AG08395 (cell line): ENCODE data around the gene NLRP4.

ENCODE experiments used
- DNase-seq: peaks from one replicate; pipeline ENCODE4 v3.0.0; 2012; ENCODE audit warnings: mixed read lengths, low spot score

The NLRP4 gene, protein sequence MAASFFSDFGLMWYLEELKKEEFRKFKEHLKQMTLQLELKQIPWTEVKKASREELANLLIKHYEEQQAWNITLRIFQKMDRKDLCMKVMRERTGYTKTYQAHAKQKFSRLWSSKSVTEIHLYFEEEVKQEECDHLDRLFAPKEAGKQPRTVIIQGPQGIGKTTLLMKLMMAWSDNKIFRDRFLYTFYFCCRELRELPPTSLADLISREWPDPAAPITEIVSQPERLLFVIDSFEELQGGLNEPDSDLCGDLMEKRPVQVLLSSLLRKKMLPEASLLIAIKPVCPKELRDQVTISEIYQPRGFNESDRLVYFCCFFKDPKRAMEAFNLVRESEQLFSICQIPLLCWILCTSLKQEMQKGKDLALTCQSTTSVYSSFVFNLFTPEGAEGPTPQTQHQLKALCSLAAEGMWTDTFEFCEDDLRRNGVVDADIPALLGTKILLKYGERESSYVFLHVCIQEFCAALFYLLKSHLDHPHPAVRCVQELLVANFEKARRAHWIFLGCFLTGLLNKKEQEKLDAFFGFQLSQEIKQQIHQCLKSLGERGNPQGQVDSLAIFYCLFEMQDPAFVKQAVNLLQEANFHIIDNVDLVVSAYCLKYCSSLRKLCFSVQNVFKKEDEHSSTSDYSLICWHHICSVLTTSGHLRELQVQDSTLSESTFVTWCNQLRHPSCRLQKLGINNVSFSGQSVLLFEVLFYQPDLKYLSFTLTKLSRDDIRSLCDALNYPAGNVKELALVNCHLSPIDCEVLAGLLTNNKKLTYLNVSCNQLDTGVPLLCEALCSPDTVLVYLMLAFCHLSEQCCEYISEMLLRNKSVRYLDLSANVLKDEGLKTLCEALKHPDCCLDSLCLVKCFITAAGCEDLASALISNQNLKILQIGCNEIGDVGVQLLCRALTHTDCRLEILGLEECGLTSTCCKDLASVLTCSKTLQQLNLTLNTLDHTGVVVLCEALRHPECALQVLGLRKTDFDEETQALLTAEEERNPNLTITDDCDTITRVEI

GRCh38 chr19:55836340-55836739 is at the start of gene NLRP4:
NLRP4 (plus strand) TSS chr19:55836540; CDS start chr19:55852081, 15,541 bp downstream.
- no peak for DNase-seq

DNA sequence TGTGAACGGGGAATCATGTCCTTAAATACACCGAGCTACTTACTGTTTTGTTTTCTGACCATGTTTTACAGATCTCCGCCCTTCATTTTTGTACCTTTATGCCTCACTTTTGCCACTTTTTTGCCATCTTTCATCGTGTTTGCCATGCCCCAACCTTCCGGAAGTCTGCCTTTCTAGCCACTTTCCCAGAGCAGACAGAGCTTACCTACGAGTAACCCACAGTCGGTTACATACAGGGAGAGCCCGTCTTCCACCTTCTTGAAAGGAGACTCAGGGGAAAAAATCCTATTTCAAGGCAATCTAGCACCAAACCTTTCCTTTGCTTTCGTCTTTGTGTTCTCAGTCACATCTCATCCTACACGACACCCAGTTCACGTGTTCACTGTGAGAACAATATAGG is 41.3 kb upstream of the NLRP4 start:
- no peak for DNase-seq

DNA sequence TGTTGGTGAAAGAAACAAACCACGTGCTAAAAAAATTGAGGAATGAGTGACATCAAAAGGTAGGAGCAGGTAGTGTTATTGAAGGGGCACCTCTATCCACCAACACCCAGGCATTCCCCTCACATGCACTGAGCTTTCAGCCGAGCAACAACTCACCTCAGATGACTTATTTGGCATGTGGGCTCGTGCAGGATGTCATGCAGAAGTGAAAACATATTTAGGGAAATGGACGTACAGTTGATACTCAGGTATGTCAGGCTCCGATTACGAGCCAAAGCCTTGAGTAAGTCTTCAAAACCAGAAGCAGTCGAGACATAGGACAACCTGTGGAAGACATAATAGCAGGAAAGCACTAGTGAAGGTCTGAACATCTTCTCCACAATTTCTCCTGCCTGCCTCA is 34.9 kb upstream of the NLRP4 start:
- no peak for DNase-seq

DNA sequence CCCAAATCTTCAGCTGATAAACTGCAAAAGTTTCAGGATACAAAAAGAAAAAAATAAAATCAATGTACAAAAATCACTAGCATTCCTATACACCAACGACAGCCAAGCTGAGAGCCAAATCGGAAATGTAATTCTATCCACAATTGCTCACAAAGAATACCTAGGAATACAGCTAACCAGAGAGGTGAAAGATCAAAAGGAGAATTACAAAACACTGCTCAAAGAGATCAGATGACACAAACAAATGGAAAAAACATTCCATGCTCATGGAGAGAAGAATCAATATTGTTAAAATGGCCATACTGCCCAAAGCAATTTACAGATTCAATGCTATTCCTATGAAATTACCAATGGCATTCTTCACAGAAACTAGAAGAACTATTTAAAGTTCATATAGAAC is 34.1 kb upstream of the NLRP4 start:
- DNase-seq: no peak

DNA sequence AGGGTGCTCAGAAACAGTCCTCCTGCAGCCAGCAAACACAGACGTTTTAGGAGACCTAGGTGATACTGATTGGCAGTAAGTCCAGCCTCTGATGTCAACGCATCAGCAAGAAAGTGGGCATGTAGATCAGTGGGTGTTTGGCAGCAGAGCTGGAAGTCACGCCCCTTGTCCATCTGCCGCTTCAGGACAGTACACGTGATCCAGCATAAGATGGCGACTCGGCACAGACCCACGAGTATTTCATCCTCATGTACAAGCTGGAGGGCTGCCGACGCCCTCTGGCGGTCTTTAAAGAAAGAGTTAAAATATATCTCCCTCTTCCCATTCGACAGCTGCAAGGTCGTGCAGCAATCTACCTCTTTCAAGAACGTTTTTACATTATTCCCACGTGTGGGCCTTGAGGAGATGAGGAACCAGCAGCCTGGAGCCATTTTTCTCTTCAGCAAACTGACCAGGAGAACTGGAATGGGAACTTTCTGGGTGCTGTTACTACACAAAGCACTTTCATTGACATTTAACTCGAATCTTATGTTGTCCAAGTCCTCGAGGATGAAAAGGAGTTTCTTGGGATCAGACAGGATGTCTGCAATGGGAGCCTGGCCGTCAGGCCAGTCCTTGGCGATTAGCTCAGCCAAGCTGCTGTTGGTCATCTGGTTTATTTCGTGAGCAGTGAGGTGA is 26.8 kb upstream of the NLRP4 start:
- no peak for DNase-seq

DNA sequence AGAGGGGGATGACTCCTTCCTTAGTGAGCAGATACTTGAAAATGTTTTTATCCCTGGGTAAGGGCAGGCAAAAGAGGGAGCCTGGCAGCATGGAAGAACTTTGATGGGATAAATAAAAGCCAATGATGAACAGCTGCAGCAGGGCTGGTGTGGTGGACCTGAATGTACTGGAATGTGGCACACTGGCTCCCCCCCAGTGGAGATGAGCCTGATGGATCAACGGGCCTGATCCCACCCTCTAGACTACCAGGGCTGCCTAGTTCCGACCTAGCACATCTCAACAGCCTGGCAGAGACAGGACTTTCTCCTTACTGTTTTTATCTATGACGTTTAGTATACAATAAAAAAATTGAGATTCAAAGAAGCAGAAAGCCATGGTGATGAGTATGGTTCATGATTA is 25.0 kb upstream of the NLRP4 start:
- DNase-seq: no peak

DNA sequence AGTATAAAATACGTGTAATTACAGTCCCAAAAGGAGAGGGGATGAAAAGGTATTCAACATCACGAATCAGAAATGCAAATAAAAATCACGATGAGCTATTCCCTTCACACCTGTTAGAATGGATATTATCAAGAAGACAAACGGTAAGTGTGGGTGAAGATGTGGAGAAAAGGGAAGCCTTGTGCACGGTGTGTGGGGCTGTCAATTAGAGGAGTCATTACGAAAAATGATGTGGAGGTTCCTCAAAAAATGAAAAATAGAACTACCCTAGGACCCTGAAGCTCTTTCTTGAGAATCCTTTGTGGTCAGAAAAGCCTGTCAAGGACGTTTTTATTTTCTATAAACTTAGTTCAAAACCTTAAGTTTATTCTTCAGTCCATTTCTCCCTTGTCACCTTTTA is 23.9 kb upstream of the NLRP4 start:
- no peak for DNase-seq

GRCh38 chr19:55813906-55814305 is 22.4 kb upstream of the NLRP4 start:
- no peak for DNase-seq

DNA sequence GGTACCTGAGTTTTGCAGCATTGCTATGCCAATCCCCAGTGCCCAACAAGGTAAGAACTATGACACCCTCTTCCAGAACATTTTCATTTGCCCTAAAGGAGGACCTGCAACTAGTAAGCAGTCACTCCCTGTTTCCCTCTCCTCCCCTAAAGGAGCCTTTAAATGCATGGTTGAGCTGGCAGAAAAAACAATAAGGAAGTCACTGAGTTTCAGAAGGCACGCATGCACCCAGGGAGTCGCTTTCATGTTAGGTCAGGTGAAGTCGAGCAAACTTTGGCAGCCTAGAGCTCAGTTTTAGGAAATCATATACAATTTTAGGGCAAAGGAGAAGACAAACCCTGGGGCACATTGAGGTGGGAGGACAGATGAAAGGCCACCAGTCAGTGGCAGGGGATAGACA is 16.3 kb upstream of the NLRP4 start:
- no peak for DNase-seq

DNA sequence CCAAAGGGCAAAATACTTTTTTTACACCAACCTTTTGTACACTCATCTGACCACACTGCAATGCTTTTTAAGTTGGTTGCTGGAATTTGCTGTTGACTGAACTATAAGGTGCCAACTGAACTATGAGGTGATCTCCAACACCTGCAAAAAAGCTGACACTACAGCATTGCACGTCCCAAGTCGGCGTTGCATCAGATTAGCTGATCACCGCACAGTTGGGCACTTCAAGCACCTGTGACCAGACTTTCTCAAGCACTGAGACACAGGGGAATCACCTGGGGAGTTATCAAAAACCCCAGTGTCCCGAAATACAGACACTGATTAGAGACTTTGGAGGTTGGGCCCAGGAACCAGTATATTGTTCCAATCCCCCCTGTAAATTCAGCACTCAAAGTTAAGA is 5.7 kb upstream of the NLRP4 start:
- no peak for DNase-seq

DNA sequence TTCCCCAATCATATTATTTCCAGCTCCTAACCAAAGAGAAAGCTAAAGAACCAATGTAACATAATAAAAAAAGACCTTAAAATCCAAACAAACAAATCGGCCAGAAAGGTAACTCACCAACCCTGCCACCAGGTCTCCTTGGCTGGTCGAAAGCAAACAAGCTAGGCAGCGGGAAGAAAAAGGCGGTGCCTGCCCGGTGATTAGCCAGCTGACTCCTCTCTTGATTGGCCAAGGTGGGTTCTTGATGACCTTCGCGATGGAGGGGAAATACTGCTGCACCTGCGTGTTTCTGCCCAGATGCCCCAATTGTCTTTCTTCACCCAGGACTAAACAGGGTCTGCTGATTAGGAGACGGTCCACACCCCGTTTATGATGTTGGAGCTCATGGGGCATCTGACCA is 4.5 kb upstream of the NLRP4 start, which contains the start of gene NLRP11:
NLRP11 (minus strand) TSS at position 154 of the 400 bp plus-strand sequence. CDS start 13,825 bp downstream, outside the sequence.
- no peak for DNase-seq

DNA sequence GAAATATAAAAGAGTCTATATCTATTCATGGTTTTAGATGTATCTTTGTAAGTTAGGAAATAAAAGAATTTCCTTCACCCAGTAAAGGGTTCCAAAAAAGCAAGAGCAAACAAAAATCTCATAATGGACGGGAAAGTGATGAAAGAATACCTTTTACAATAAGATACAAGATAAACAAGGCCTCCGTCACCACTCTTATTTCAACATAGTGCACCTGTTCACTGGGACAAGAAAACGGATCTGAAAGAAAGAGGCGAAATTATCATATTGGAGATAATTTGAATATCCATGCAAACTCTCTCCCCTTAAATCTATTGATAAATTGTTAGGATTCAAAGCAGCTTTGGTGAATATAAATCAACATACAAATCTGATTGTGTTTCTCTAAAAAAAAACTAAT is 3.7 kb upstream of the NLRP4 start:
- DNase-seq: no peak

- DNase-seq: no peak
Observed at GRCh38 chr19:55838251-55838650, 1.9 kb downstream of the NLRP4 start.

DNA sequence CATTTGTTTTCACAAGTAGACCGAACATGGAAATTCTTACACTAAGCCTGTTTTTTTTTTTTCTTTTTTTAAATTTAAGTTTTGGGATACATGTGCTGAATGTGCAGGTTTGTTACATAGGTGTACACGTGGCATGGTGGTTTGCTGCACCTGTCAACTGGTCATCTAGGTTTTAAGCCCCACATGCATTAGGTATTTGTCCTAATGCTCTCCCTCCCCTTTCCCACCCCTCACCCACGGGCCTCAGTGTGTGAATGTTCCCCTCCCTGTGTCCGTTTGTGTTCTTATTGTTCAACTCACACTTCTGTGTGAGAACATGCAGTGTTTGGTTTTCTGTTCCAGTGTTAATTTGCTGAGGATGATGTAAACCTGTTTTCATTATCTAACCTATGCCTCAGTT is 2.6 kb downstream of the NLRP4 start:
- no peak for DNase-seq

- no peak for DNase-seq
Observed at GRCh38 chr19:55855160-55855559, 18.8 kb downstream of the NLRP4 start.

- no peak for DNase-seq
Observed at GRCh38 chr19:55857149-55857548, 20.8 kb downstream of the NLRP4 start.

- no peak for DNase-seq
Observed at GRCh38 chr19:55857974-55858373, 21.6 kb downstream of the NLRP4 start.

GRCh38 chr19:55858401-55858800 is 22.1 kb downstream of the NLRP4 start:
- no peak for DNase-seq

- no peak for DNase-seq
Observed at GRCh38 chr19:55858969-55859368, 22.6 kb downstream of the NLRP4 start.

- no peak for DNase-seq
Observed at GRCh38 chr19:55866521-55866920, 30.2 kb downstream of the NLRP4 start.

- DNase-seq: no peak
Observed at GRCh38 chr19:55867101-55867500, 30.8 kb downstream of the NLRP4 start.

DNA sequence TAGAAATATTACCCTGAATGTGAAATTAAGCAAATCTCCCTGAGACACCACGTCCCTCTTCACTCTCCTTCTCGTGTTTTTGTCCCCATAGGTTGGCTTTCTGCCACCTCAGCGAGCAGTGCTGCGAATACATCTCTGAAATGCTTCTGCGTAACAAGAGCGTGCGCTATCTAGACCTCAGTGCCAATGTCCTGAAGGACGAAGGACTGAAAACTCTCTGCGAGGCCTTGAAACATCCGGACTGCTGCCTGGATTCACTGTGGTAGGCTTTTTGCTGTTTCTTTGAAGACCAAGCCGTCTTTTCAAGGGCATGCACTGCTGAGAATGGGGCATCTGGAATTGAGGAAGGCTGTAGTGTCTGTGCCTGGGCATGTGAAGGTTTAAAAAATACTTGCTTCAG is 34.4 kb downstream of the NLRP4 start:
- no peak for DNase-seq
